NCI-H748 treated with DMSO at 0.1 percent for 48 hours (cell line): ENCODE measurements around the gene LAMTOR2.

Experiments
- DNase-seq: peaks from one replicate; lab custom pipeline; 2025; lab: John Stamatoyannopoulos, UW

LAMTOR2 gene

DNA sequence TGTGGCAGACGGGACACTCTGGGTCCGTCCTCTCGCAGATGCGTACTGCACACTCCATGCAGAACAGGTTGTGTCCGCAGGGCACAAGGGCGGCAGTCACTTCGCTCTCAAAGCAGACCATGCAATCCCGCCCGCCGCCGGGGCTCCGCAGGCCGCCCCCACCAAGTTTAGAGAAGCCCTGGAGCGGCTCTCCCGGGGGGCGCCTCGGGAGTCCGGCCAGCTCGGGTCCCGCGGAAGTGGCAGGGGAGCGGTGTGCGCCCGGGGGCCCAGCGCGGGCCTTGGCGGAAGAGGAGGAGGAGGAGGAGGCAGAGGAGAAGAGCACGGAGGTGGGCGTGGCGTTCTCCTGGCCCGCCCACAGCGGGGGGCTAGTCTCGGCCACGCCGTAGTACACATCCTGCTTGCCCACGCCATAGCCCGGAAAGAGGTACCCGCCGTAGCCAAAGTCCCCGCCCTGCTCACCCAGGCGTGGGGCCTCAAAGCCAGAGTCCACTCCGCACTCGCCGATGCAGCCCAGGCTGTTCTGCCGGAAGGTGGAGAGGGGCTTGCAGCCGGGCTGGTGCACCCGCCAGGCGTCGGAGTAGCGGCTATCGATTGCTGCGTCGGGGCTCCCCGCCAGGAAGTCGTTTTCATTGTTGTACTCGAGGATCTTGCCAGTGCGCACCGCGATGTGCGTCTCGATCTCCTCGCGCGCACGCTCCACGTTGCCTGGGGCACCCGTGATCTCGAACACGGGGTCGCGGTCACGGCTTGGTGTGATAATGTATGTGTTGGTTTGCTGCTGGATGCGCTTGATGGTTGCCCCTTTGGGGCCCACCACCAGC, 22.2 kb downstream of the LAMTOR2 start:
- no peak for DNase-seq

DNA sequence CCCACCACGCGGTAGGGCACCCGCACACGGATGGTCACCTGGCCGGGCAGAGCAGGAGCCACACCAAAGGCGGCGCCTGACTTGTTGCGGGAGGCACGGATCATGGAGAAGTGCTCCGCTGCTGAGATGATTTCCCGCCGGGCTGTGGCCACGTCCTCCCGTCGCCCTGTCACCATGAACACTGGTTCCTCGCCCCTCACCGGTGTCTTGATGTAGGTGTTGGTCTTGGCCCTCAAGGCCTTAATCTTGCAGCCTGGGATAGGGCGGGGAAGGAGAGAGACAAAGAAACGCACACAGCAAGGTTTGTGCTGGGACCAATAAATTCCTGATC, 22.8 kb downstream of the LAMTOR2 start:
- DNase-seq: no peak

DNA sequence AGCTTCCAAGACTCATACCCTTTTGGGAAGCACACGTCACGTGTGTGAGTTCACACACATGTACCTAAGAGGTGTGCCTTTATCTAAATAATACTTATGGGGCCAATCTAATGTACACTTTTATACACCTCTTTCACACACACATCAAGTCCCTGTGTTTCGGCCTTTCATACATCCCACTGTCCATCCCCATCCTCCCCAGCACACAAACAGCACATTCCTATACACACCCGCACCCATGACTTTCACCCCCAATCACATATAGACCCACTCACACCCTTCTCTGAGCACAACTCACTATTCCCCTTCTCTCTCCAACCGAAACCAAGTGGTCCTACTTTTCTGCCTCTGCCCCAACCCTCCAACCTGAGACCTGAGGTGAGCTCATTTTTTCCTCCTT, 24.1 kb downstream of the LAMTOR2 start:
- no peak for DNase-seq

DNA sequence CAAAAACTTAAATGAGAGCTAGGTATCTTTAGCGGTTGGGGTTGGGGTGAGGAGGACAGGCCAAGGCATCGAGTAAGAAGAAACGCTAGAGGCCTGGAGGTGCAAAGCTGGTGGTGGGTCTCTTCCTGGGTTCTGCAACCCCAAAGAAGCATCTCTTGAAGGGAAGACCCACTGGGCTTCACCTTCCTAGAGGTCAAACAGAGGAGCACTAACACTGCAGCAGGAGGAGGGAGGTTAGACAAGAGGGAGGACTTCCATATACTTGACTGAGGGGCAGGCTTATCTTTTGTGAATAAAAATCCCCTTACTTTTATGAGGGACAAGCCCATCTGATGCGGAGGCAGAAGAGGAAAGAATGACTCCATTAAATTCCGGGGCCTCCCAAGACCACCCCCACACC, 25.2 kb downstream of the LAMTOR2 start:
- DNase-seq: no peak

DNA sequence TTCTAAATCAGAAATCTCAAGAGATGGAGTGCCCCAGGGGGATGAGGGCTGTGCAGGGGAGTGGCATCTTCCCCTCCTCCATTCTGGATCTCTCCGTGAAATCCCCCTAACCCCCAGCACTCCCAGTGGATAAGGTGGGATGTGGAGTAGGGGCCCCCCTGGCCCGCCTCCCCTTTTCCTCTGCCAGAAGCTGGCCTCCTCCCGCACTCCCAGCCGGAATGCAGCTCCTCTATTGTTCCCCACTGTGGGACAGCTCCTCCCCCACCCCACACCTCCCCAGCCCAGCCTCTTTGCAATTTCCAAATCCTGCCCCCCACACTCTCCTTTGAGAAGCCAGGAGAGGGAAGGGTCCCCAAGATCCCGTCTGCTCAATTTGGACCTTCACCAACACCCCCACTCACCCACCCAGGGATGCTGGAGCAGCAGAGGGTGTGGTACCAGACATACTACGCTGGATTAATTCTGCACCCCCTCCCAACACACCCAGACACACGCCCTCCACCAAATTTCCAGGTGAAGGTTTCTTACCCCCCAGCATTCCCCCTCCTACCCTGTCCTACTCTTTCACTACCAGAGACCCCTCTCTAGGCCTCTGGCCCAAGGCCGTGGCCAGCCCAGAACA, 25.8 kb downstream of the LAMTOR2 start:
- no peak for DNase-seq

DNA sequence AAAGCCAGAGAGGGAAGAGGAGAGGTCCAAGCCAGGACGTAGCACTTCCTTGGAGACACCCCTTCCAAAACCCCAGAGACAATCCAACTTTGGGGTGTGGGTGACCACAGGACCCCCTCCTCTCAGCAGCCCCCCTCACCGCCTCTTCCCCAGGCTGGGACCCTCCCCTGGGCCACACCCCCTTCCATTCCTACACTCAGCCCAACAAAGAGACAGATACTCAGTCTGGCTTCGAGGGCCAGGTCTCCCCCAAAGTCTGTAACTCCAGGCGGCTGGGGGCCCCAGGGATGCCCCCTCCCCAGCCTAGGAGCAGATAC, 26.2 kb downstream of the LAMTOR2 start:
- no peak for DNase-seq

DNA sequence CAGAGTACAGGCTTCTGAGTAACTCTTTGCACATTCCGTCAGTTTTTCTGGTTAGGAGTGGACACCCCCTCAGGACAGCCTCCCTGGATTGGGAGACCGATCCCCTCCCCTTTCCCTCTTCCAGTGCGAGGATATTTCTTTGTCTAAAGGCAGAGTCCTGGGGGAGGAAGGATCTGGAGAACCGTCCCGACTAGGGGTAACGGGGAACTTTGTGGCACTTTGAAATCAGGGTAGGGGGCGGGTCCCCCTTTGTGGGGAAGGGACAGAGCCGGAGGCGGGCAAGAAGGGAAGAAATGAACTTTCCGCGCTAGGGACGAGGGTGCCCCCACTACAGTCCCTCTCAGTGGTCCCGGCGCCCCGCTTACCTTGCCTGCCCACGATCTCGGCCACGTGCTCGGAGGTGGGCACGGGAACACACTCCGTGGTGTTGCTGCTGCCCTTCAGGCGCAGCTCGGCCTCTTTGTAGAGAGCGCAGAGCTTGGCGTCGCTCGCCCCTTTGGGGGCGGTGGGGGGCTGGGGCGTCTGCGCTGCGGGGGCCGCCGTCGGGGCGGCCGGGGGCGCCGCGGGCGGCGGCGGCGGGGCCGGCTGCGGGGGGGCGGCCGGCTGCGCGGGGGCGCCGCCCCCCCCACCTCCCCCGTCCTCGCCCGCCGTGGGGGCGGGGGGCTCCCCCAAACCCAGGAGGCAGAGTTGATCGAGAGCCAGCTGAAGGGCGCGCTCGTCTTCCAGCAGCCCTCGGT, 26.8 kb downstream of the LAMTOR2 start:
- DNase-seq: no peak

DNA sequence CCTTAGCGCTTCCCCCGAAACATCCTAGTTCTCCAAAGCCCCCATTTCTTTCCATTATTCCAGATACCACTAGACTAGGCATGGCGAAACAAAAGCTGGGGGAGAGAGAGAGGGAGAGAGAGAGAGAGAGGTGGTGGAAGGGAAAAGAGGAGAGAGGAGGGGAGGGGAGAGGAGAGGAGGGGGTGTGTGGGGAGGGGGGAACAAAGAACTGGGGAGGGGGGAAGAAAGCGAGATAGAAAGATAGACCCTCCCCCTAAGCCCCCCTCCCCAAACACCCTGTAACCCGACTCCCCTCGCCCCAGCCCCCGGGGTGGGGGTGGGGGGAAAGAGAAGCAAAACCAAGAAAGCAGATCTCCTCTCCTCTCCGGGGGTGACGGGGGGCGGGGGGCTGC, 27.3 kb downstream of the LAMTOR2 start:
- peak; percentile 5 for DNase-seq

DNA sequence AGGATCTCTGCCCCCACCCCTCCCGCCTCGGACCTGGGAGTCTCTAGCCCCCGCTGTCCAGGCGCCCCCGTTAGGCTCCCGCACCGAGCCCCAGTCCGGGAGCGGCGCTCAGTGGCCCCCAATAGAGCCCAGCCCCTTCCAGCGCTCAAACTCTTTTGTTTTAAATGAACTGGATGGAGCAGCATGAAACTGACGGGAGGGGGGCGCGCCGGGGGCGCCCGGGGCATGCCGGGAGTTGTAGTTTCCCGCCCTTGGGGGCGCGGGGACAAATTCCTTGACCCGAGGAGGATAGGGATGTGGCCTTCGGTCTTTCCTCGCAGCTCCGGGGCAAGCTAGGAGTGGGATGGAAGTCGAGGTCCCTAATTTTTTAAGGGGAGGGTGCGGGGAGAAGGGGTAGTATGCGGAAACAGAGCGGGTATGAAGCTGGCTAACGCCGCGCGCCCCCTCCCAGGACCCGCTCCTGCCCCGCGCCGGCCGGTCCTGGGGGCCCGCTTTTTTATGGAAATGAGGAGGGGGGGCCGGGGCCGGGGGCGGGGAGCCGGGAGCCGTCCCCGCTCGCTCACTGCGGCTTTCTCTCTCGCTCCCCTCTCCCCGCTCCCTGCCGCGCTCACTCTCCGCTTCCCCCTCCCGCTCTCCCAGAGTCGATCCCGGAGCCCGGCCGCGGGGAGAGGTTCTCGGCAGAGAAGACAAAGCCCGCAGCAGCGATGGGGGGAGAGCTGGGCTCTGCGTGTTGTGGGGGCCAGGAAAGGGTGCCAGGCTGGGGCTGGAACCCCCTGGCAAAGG, 27.9 kb downstream of the LAMTOR2 start, which contains the start of gene MEX3A:
TSS of gene MEX3A (minus strand) at position 157 of the 783 bp plus-strand sequence. CDS start 467 bp downstream, outside the sequence.
- DNase-seq: peak; percentile 53

DNA sequence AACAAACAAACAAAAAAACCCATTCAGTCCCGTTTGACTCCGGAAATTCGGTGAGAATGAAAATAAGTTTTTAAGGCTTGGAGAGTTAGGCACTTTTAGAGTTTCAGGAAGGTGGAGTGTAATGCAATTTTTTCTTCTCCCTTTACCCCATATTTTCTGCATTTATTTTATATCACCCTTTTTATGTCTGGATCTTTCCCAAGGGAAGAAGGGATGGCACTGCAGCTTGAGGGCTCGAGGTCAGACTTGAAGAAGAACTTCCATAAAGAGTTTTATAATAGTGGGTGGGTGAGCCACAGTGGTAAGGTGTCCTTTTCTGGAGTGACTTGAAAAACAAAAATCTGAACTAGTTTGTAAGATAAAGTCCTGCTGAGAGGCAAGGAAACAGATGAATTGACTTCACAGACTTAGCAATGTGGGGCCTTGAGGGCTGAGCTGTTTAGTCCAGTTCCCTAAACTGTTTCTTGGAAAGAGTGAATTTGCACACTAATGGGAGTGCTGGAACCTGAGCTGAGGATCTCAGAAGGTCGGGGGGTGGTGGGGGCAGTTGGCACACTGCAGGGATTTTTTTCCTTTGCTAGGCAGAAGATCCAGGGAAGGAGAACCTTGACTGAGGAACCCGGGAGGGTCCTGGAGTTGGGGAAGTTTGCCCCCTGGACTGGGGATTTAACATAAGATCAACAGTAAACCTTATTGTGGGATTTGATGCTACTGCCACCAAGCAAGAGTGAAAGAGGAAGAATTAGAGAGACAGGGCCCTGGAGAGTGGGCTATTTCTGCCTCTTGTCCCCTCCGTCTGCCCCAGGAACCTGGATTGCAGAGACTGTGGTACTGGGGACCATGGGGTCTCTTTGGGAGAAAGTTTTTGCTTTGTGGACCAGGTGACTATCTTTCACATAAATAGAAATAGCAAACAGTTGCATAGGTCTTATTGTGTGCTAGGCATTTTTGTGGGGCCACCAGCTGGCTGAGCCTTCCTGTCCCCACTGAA, 29.5 kb downstream of the LAMTOR2 start:
- DNase-seq: no peak

DNA sequence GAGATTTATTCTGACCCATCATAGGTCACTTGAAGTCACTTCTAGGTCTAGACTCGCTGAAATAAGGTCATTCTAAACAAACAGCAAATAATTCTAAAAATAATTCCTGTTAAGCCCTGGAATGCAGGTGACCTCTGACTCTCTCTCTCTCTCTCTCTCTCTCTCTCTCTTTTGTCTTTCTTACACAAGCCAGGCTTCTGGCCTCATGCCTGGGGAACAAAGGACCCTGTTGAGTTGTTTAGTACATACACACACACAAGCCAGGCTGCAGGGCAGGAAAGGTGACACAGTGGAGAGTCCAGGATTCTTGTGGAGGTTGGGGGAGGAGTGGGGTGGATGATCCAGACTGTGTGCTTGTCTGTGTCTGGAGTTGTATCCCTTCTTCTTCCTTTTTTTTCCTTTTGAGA, 31.7 kb downstream of the LAMTOR2 start:
- DNase-seq: no peak

DNA sequence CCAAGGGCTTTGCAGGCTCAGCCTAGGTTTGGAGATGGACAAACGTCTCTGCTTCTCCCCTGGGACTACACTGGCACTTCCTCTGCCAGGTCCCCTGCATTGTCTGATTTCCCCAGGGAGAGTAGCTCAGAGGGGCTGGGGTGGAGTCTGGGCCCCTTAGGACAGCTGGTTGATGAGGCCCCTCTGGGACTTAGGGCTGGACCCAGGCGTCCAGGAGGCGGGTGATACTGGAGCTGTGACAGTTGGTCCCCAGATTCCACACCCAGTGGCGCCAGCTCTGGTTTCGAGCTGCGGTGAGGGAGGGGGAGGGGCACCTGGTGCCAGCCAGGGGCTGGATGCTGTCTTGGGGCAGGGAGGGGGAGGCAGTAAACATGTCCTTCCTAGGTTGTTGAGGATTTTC, 35.1 kb downstream of the LAMTOR2 start:
- no peak for DNase-seq

DNA sequence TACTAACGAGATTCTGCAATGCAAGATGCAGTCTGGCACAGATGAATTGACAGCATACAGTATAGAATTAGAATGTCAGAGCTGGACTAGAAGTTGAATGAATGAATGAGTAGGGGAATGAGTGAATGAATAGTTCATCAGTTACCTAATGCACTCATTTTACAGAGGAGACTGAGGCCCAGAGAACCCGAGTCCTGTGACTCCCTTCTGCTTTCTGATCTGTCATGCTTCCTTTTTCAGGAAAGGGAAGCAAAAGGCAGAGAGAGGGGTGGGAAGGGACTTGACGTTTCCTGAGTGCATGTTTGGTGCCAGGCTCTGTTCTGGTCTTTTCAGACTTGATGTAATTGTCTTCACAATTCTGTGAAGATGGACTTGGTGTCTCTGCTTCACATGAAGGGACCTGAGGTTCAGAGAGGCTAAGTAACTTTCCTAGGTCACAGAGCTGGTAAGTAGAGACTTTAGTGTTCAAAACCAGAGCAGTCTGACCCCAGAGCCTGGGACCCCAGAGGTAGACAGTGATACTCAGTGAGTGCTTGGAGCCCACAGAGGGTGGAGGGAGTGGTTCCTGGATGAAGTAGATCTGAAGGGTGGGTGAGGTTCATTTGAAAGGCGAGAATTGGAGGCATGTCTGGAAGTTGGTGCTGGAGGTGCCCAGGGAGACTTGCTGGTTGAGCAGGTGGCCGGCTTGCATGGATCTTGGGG, 35.7 kb downstream of the LAMTOR2 start:
- DNase-seq: no peak

DNA sequence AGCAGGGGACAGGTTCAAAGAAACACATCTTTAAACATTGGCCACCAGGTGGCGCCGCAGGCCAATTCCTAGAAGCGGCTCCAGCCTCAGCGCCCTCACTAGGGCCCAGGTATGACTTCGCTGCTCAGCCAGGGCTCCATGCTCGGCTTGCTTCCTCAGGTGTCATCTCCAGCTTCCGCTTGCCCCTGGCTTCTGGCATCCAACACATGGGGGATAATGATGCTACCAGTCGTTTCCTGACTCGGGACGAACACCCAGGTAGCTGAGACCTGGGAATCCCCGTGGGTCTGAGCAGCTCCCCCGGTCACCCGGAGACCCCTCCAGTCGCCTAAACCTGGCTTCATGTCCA, 36.2 kb downstream of the LAMTOR2 start:
- DNase-seq: peak; percentile 35

DNA sequence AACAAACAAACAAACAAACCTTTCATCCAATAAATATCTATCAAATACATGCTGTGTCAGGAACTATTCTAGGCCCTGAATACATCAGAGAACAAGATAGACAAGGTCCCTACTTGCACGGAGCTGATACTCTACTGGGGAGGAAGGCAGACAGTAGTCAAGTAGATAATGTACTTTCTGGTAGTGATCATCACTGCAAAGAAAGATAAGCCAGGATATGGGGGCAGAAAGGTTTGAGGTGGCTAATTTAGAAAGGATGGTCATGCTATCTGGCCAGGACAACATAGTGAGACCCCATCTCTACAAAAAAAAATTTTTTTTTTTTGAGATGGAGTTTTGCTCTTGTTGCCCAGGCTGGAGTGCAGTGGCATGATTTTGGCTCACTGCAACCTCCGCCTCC, 37.0 kb downstream of the LAMTOR2 start:
- no peak for DNase-seq

DNA sequence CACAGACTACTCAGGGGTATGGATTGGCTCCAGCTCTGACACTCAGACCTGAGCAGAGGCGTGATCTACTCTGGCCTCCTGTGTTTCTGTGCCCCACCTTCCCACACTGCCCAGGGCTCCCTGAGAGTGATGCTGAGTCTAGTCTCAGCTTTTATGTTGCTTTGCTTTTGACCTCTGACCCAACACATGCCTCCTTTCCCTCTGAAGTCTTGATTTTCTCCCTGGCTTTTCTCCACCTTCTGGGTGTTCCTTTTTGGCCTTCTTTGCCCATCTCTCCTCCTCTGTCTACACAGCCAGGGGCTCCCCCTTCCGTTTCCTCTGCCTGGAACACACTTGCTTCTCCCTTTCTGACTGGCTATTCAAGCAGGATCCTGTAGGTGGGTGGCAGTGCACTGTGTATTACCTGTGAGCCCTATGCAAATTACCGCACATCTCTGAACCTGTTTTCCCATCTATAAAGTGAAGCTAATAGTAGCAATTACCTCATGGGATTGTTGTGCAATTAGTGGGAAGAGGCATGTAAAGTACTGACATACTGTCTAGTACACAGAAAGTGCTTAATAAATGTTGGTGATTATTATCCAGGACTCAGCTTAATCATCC, 41.4 kb downstream of the LAMTOR2 start:
- DNase-seq: no peak

DNA sequence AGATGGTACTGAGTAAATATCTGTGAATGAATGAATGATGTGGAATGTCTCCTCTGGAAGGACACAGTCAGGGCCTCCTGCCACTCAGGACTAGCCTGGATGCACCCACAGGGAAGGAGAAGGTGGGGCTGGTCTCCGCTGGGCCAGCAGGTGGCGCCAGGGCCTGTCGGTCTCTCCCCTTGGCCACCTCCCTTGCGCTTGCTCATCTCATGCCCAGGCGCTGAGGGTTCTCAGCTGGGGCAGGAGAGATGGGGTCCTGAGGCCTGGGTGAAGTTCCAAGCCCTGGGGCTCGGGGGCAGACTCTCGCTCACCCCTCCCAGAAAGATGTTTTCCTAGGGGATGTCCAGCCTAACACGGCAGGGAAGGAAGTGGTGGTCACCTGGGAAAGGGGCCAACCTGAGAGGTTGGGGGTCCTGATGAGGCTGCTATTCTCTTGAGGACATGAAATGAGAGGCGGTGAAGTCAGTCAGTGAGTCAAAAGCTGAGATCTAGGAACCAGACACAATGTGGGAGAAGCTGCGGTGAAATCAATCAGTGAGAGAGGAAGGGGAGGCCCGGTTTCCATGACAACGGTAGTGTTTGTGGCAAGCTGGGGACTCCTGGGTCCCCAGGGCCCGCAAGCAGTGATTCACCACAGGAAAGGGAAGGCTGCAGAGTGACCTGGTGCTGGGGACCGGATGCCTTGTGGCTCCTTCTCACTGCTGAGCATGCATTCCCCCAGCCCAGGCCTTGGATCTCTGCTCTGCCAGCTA, 42.2 kb downstream of the LAMTOR2 start:
- peak; percentile 50 for DNase-seq

DNA sequence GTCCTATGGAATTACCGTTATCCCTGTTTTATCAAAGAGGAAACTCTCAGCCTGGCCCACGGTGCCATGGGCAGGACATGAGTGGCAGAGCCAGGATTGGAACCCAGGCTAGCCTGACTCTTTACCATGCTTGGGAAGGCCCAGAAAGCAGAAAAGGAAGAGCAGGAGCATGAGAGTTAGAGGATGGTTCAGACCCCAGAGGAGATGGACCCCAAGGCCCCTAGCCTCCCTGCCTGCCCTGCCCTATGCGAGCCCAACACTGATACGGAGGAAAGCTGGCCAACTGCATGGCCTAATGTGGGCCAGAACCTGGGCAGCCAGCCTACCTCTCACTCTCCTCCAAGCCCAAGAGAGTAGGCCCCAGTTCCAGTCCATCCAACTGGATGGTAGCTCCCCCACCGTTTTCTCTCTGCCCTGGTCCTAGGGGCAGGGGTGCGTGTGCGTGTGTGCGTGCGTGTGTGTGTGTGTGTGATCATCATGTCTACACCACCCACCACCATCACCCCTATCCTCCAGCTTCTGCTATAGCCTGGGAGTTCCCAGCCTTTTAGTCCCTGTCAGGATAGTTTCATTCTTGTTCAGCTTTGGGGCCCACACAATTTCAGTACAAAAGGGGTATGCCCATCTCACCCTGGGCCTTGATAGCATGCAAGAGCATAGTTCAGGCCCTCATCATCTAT, 43.1 kb downstream of the LAMTOR2 start:
- DNase-seq: no peak

DNA sequence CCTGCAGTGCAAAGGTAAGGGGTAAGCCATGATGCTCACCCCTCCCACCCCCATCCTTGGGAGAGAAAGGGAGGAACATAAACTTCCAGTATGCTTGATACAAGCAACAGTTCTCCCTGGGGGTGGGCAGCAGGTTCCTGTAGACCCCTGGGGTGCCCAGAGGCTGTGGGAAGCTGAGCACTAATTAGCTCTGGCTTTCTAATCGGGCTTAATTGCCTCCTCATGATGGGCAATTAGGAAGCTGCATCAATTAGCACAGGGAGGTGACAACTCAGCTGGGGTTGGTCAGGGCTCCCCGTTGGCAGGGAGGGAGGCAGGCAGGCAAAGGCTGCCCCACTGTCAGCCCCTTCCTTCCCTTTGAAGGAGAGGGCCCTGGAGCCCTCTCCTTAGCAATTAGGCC, 44.2 kb downstream of the LAMTOR2 start:
- no peak for DNase-seq
